K562 treated with DMSO at 1 percent for 48 hours (cell line): ENCODE data around the gene TPSB2. TPM values are rescaled to one million over a fixed set of nuclear protein-coding genes. Genes with fewer than 3 reads are reported as not detected.

Experiments
- total RNA-seq: library from RNA; unstranded; fragments of 300-600 nt; gene quantifications from 2 replicates; pipeline ENCODE4 v1.2.3, GENCODE V29; 2022; ENCODE audit warnings: low replicate concordance; ENCODE audit errors: extremely low read depth

Gene TPSB2
- total RNA-seq: not detected in 2 replicates

DNA sequence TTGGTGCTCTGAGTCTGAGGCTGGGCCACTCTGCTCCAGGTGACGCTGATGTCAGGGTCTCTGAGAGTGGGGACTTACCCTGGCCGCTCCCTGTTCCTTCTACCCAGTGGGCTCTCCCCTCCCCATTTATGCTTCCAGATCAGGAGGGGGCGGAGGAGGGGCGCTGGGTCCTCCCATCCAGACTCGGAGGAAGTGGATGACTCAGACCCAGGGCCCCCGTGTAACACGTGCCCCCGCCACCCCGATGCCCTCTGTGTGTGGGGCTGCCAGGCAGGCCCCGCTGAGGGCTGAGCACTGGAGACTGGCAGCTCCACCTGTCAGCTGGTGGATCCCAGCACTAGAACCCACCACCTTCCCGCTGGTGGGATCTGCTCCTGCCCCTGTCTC, at the start of gene TPSB2:
Gene TPSB2, minus strand, starts transcription at position 101 of the 387 bp plus-strand sequence. CDS start 233 bp downstream, outside the sequence.

DNA sequence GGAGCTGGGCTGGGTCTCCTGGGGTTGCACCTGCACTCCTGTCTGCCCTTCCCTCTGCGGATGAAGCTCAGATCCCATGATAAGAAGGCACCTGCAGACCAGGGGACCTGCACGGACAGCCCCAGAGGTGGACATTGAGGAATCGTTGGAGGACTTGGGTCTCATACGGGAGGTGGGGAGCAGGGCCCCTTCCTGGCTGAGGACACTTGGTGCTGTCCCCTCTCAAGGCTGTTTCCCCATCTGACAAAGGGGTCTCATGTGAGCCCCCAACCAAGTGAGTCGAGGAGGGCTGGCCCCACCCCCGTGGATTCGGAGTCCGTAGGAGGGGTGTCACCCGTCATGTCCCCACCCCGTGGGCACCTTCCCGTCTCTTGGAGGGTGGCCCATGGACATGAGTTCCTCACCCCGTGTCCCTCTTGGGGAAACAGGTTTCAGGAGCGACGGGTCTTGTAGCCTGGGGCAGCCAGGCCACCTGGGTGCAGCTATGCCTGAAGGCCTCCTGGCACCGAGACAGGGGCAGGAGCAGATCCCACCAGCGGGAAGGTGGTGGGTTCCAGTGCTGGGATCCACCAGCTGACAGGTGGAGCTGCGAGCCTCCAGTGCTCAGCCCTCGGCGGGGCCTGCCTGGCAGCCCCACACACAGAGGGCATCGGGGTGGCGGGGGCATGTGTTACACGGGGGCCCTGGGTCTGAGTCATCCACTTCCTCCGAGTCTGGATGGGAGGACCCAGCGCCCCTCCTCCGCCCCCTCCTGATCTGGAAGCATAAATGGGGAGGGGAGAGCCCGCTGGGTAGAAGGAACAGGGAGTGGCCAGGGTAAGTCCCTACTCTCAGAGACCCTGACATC, 25.5 kb upstream of the TPSB2 start, which contains the start of gene TPSD1:
Gene TPSD1, plus strand, starts transcription at position 794 of the 847 bp plus-strand sequence. CDS start 212 bp downstream, outside the sequence.

DNA sequence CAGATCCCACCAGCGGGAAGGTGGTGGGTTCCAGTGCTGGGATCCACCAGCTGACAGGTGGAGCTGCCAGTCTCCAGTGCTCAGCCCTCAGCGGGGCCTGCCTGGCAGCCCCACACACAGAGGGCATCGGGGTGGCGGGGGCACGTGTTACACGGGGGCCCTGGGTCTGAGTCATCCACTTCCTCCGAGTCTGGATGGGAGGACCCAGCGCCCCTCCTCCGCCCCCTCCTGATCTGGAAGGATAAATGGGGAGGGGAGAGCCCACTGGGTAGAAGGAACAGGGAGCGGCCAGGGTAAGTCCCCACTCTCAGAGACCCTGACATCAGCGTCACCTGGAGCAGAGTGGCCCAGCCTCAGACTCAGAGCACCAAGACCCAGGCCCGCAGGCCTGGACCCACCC, 10.5 kb upstream of the TPSB2 start, which contains the start of gene TPSAB1:
Gene TPSAB1, plus strand, starts transcription at position 270 of the 400 bp plus-strand sequence. CDS start 234 bp downstream, outside the sequence.

DNA sequence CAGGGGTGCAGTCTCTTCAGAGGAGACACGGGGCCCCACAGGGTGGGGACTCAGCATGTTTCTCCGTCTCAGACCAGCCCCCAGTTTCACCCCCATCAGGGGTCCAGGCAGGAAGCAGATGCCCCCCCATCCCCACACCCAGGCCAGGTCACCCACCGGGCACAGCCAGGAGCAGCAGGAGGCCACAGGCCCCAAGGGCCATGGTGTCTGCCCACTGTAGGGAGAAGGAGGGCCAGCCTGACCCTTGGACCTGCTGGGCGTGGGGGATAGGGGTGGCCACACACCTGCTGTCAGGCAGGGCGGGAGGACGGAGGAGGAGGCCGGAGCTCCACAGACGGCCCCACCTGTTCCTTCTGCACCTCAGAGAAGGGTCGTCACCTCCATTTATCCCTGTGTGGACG, 4.9 kb downstream of the TPSB2 start, which contains the start of gene TPSG1:
Gene TPSG1, minus strand, starts transcription at position 218 of the 401 bp plus-strand sequence. Its CDS starts 16 bp downstream, at position 202.

Other genes with a start within 250 kb of the TPSB2 start
- not detected in 2 replicates for gene SOX8, start 248.4 kb downstream of the TPSB2 start, total RNA-seq
- gene SSTR5, start 157.4 kb downstream of the TPSB2 start, total RNA-seq: not detected in 2 replicates
- gene C1QTNF8, start 133.9 kb downstream of the TPSB2 start, total RNA-seq: not detected in 2 replicates
- not detected in 2 replicates for gene CACNA1H, start 77.1 kb downstream of the TPSB2 start, total RNA-seq
- gene TPSG1, start 4.9 kb downstream of the TPSB2 start, total RNA-seq: not detected in 2 replicates
- gene TPSAB1, start 10.5 kb upstream of the TPSB2 start, total RNA-seq: not detected in 2 replicates
- gene TPSD1, start 25.9 kb upstream of the TPSB2 start, total RNA-seq: not detected in 2 replicates
- gene UBE2I, start 79.5 kb upstream of the TPSB2 start, total RNA-seq: not detected in 2 replicates
- gene BAIAP3, start 103.5 kb upstream of the TPSB2 start, total RNA-seq: not detected in 2 replicates
- gene TSR3, start 121.7 kb upstream of the TPSB2 start, total RNA-seq: not detected in 2 replicates
- not detected in 2 replicates for gene GNPTG, start 121.7 kb upstream of the TPSB2 start, total RNA-seq
- not detected in 2 replicates for gene UNKL, start 184.5 kb upstream of the TPSB2 start, total RNA-seq
- not detected in 2 replicates for gene UQCC4, start 190.6 kb upstream of the TPSB2 start, total RNA-seq
- not detected in 2 replicates for gene PERCC1, start 200.9 kb upstream of the TPSB2 start, total RNA-seq
- not detected in 2 replicates for gene CCDC154, start 214.4 kb upstream of the TPSB2 start, total RNA-seq
- gene CLCN7, start 244.8 kb upstream of the TPSB2 start, total RNA-seq: not detected in 2 replicates